Measurements from ENCODE around the gene DBT. TPM values are rescaled to one million over a fixed set of nuclear protein-coding genes. Genes with fewer than 3 reads are reported as not detected.
"Not testable (repeated sequence)": the region's sequence is repeated elsewhere in the genome, so short reads cannot be mapped to it uniquely, and the experiment has no call there.

Gene DBT
- total RNA-seq, 4 donors from 2014 or later, result 6.4 to 15.2 (median 10.5) TPM

DNA sequence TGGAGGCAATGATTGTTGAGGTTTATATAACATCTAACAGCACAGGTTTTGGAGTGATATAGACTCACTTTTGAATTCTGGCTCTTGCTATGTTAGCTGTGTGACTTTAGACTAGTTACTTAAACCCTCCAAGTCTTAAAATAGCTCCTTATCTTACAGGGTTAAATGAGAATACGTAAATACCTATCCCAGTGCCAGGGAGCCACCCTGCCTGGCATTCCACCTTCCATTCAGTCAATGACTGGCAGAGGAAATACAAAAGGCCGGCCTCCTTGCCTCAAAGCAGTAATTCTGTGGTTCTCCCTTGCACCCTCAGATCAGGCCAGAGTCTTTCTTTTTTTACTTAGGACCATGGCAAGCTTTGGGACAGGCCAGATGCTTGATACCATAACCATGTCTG lies 31.8 kb downstream of the DBT start:
- H3K4me1 ChIP-seq, result no peaks in the 10 kb centered on the region
- H3K9me3 ChIP-seq, result no peaks in the 10 kb centered on the region
- intact Hi-C loops (cut with DNase I; ENCODE audit: low total_unique reads), result no loop called here
- no peak overlapping the region for H3K4me3 ChIP-seq
- TF ChIP-seq CTCF (IDR thresholded peaks at IDR 0.05), result no peak
- no peak for DNase-seq
- H3K27ac ChIP-seq, result no peak overlapping the region
- H3K36me3 ChIP-seq, result no peaks in the 10 kb centered on the region
- no peaks in the 10 kb centered on the region for H3K27me3 ChIP-seq

DNA sequence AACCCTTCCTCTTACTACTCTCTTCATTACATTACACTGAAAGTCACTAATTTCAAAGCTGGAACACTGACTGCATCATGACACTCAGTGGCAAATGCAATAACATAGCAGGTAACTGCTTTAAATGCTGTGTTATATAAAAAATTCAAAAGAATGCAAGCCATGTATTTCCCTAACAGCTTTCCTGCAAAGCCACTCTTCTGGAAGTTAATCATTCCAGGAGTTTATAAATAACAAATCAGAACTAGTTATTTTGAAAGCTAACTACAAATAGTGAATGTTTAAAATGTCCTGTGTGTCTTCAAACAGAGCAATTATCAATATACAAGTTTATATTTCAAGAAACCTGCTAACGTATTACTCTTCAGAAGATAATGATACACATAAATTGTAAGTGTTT lies 34.5 kb downstream of the DBT start:
- TF ChIP-seq CTCF (IDR thresholded peaks at IDR 0.05), result no peak
- TF ChIP-seq POLR2A (IDR thresholded peaks at IDR 0.05), result no peak
- no peaks in the 10 kb centered on the region for H3K36me3 ChIP-seq
- H3K9me3 ChIP-seq, result no peaks in the 10 kb centered on the region
- no peak overlapping the region for H3K27ac ChIP-seq
- no peaks in the 10 kb centered on the region for H3K27me3 ChIP-seq
- intact Hi-C loops (cut with DNase I; ENCODE audit: low total_unique reads), result no loop called here
- H3K4me3 ChIP-seq, result no peak overlapping the region
- H3K4me1 ChIP-seq, result no peaks in the 10 kb centered on the region
- no peak for DNase-seq

- no peak overlapping the region for H3K4me3 ChIP-seq
These were observed 36.5 kb downstream of the DBT start for GRCh38 chr1:100213141-100213540.

GRCh38 chr1:100206301-100206700 lies 43.3 kb downstream of the DBT start:
- Histone ChIP-seq H3K4me1 (no peaks in the 10 kb centered on the region), H3K27ac (no peak overlapping the region), H3K9me3 (no peaks in the 10 kb centered on the region), H3K27me3 (no peaks in the 10 kb centered on the region), H3K4me3 (no peak overlapping the region), H3K36me3 (no peaks in the 10 kb centered on the region)
- TF ChIP-seq POLR2A (IDR thresholded peaks at IDR 0.05) (no peak), CTCF (IDR thresholded peaks at IDR 0.05) (no peak)
- intact Hi-C loops (cut with DNase I; ENCODE audit: low total_unique reads), result no loop called here
- DNase-seq, result no peak

More at GRCh38 chr1:100213141-100213540, 36.5 kb downstream of the DBT start:
- H3K9me3 ChIP-seq, result no peaks in the 10 kb centered on the region
- H3K4me1 ChIP-seq, result no peaks in the 10 kb centered on the region
- intact Hi-C loops (cut with DNase I; ENCODE audit: low total_unique reads), result no loop called here
- no peak for DNase-seq
- H3K36me3 ChIP-seq, result no peaks in the 10 kb centered on the region
- no peak overlapping the region for H3K27ac ChIP-seq
- no peaks in the 10 kb centered on the region for H3K27me3 ChIP-seq
- TF ChIP-seq POLR2A (IDR thresholded peaks at IDR 0.05), result no peak
- TF ChIP-seq CTCF (IDR thresholded peaks at IDR 0.05), result no peak

- H3K9me3 ChIP-seq; H3K27ac ChIP-seq; H3K4me3 ChIP-seq; H3K27me3 ChIP-seq; H3K36me3 ChIP-seq; DNase-seq; H3K4me1 ChIP-seq; intact Hi-C loops (cut with DNase I; ENCODE audit: low total_unique reads): not testable (repeated sequence)
These were observed 44.0 kb downstream of the DBT start for GRCh38 chr1:100205593-100205992.

DNA sequence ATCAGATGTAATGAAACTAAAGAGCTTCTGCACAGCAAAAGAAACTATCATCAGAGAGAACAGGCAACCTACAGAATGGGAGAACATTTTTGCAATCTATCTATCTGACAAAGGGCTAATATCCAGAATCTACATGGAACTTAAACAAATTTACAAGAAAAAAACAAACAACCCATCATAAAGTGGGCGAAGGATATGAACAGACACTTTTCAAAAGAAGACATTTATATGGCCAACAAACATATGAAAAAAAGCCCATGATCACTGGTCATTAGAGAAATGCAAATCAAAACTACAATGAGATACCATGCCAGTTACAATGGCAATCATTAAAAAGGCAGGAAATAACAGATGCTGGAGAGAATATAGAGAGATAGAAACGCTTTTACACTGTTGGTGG lies 44.5 kb downstream of the DBT start:
- H3K27ac ChIP-seq; H3K4me3 ChIP-seq; H3K27me3 ChIP-seq; H3K4me1 ChIP-seq; DNase-seq; H3K36me3 ChIP-seq; H3K9me3 ChIP-seq; intact Hi-C loops (cut with DNase I; ENCODE audit: low total_unique reads): not testable (repeated sequence)

- H3K36me3 ChIP-seq; H3K4me1 ChIP-seq; DNase-seq; H3K4me3 ChIP-seq; intact Hi-C loops (cut with DNase I; ENCODE audit: low total_unique reads); H3K9me3 ChIP-seq; H3K27me3 ChIP-seq: not testable (repeated sequence)
- H3K27ac ChIP-seq, result peak overlapping the region in 1 of 2 donors; percentile 8
These were observed 46.9 kb downstream of the DBT start for GRCh38 chr1:100202703-100203102.

- not testable (repeated sequence) for DNase-seq, H3K36me3 ChIP-seq
These were observed 49.6 kb downstream of the DBT start for GRCh38 chr1:100200060-100200459.

More at GRCh38 chr1:100200060-100200459, 49.6 kb downstream of the DBT start:
- H3K27me3 ChIP-seq; H3K4me1 ChIP-seq; H3K9me3 ChIP-seq; intact Hi-C loops (cut with DNase I; ENCODE audit: low total_unique reads); H3K27ac ChIP-seq; H3K4me3 ChIP-seq: not testable (repeated sequence)
